ENCODE results near the gene ERAS. TPM values are rescaled to one million over a fixed set of nuclear protein-coding genes. Genes with fewer than 3 reads are reported as not detected.

Gene ERAS
- total and polyA plus RNA-seq, 2 of the 13 experiments (the other 11 are each of a cell fraction or from before 2014, with no cell fraction given) = 0.21 to 0.22 TPM

DNA sequence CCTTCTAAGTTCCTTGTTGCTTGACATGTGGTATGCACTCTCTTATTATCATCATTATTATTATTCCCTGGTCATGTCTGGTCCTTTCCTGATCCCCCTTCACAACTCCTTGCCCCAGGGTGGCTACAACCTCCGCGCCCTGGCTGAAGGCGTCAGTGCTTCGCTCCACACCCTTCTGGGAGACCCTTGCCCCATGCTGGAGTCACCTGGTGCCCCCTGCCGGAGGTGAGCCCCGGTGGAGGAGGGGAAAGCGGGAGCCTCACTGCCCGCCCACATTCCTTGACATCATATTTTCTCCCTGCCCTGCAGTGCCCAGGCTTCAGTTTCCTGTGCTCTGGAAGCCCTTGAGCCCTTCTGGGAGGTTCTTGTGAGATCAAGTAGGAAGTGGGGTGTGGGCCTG lies 11.0 kb upstream of the ERAS start:
- H3K4me1 ChIP-seq (ENCODE audit: insufficient read depth, low read length) = no peaks in the 10 kb centered on the region
- no peaks in the 10 kb centered on the region for H3K9me3 ChIP-seq (ENCODE audit: low read length)
- no peaks in the 10 kb centered on the region for H4K20me1 ChIP-seq (ENCODE audit: insufficient read depth, low read length)
- H2AFZ ChIP-seq (ENCODE audit: low read length) = no peak overlapping the region
- BruUV-seq (replicated peaks) = no TSS peak
- FAIRE-seq = no peak
- 90% methylated on average over 8 of the region's 8 CpGs for WGBS (ENCODE audit: low lambda C conversion rate)
- POLR2A ChIA-PET = no interaction called here
- DNase-seq (ENCODE audit: low spot score) = no peak
- no peak overlapping the region for H3K4me3 ChIP-seq (replicated peaks in 1 of 3; ENCODE audit: insufficient read depth in 1 of 3, low read depth in 2 of 3, low read length in 3 of 3)
- no peak overlapping the region for H3K27ac ChIP-seq (ENCODE audit: extremely low read length, insufficient read depth, low read length)
- no peak for ATAC-seq
- CTCF ChIA-PET (ENCODE audit: low intra/inter-chr PET ratio, low total read pairs) = no interaction called here
- intact Hi-C loops (cut with micrococcal nuclease; ENCODE audit: unreplicated experiment) (no loop called here), in situ Hi-C loops (cut with HindIII; ENCODE audit: extremely low pct_ligation_motif_present, low pct_unique_long_range_greater_than_20kb) (no loop called here)
- peaks cover 1 to 13% of the 10 kb centered on the region in 2 experiments; a peak in 2 of 5 replicates for H3K36me3 ChIP-seq (replicated peaks in 1 of 2; ENCODE audit: control insufficient read depth in 1 of 2, insufficient read depth in 2 of 2, low read length in 2 of 2)
- no peaks in the 10 kb centered on the region for H3K79me2 ChIP-seq (ENCODE audit: insufficient read depth, low read length)
- TF ChIP-seq, protein P1, sequence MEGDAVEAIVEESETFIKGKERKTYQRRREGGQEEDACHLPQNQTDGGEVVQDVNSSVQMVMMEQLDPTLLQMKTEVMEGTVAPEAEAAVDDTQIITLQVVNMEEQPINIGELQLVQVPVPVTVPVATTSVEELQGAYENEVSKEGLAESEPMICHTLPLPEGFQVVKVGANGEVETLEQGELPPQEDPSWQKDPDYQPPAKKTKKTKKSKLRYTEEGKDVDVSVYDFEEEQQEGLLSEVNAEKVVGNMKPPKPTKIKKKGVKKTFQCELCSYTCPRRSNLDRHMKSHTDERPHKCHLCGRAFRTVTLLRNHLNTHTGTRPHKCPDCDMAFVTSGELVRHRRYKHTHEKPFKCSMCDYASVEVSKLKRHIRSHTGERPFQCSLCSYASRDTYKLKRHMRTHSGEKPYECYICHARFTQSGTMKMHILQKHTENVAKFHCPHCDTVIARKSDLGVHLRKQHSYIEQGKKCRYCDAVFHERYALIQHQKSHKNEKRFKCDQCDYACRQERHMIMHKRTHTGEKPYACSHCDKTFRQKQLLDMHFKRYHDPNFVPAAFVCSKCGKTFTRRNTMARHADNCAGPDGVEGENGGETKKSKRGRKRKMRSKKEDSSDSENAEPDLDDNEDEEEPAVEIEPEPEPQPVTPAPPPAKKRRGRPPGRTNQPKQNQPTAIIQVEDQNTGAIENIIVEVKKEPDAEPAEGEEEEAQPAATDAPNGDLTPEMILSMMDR (CRISPR knock-in tag; IDR thresholded peaks at IDR 0.05) = 0 out of 2 replicates have a peak, but pooled peaks have one; percentile 4
- TF ChIP-seq MED13 (CRISPR knock-in tag; IDR thresholded peaks at IDR 0.05) = no peak
- TF ChIP-seq CBX1 (IDR thresholded peaks at IDR 0.05; ENCODE audit: low read depth) = no peak
- TF ChIP-seq, protein P2, sequence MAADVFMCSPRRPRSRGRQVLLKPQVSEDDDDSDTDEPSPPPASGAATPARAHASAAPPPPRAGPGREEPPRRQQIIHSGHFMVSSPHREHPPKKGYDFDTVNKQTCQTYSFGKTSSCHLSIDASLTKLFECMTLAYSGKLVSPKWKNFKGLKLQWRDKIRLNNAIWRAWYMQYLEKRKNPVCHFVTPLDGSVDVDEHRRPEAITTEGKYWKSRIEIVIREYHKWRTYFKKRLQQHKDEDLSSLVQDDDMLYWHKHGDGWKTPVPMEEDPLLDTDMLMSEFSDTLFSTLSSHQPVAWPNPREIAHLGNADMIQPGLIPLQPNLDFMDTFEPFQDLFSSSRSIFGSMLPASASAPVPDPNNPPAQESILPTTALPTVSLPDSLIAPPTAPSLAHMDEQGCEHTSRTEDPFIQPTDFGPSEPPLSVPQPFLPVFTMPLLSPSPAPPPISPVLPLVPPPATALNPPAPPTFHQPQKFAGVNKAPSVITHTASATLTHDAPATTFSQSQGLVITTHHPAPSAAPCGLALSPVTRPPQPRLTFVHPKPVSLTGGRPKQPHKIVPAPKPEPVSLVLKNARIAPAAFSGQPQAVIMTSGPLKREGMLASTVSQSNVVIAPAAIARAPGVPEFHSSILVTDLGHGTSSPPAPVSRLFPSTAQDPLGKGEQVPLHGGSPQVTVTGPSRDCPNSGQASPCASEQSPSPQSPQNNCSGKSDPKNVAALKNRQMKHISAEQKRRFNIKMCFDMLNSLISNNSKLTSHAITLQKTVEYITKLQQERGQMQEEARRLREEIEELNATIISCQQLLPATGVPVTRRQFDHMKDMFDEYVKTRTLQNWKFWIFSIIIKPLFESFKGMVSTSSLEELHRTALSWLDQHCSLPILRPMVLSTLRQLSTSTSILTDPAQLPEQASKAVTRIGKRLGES (CRISPR knock-in tag; IDR thresholded peaks at IDR 0.05; ENCODE audit: borderline replicate concordance) = no peak
- TF ChIP-seq, protein P3, sequence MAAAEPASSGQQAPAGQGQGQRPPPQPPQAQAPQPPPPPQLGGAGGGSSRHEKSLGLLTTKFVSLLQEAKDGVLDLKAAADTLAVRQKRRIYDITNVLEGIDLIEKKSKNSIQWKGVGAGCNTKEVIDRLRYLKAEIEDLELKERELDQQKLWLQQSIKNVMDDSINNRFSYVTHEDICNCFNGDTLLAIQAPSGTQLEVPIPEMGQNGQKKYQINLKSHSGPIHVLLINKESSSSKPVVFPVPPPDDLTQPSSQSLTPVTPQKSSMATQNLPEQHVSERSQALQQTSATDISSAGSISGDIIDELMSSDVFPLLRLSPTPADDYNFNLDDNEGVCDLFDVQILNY (CRISPR knock-in tag; conservative IDR thresholded peaks at IDR 0.05) = no peak
- no peak for TF ChIP-seq PAX8 (CRISPR knock-in tag; IDR thresholded peaks at IDR 0.05; ENCODE audit: borderline replicate concordance)
- TF ChIP-seq TOPORS (CRISPR knock-in tag; IDR thresholded peaks at IDR 0.05) = no peak
- TF ChIP-seq MYC (CRISPR knock-in tag; IDR thresholded peaks at IDR 0.05; ENCODE audit: borderline replicate concordance) = no peak
- TF ChIP-seq, protein P4, sequence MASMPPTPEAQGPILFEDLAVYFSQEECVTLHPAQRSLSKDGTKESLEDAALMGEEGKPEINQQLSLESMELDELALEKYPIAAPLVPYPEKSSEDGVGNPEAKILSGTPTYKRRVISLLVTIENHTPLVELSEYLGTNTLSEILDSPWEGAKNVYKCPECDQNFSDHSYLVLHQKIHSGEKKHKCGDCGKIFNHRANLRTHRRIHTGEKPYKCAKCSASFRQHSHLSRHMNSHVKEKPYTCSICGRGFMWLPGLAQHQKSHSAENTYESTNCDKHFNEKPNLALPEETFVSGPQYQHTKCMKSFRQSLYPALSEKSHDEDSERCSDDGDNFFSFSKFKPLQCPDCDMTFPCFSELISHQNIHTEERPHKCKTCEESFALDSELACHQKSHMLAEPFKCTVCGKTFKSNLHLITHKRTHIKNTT (CRISPR knock-in tag; IDR thresholded peaks at IDR 0.05) = no peak
- no peak overlapping the region for H3K9ac ChIP-seq (ENCODE audit: insufficient read depth, low read depth, low read length)
- H3K27me3 ChIP-seq (ENCODE audit: control insufficient read depth in 1 of 2, insufficient read depth in 2 of 2, low read length in 2 of 2) = no peaks in the 10 kb centered on the region
- no peak overlapping the region for H3K4me2 ChIP-seq (ENCODE audit: low read depth, low read length)

Measured in HepG2 (cell line).